ENCODE measurements around the gene JKAMP. TPM values are rescaled to one million over a fixed set of nuclear protein-coding genes. Genes with fewer than 3 reads are reported as not detected.
"Not testable (repeated sequence)": the region's sequence is repeated elsewhere in the genome, so short reads cannot be mapped to it uniquely, and the experiment has no call there.

JKAMP gene
- total RNA-seq, 1 donor from 2014 or later, result 28.8 TPM

GRCh38 chr14:59439256-59439965 lies 44.9 kb upstream of the JKAMP start:
- Mint-ChIP-seq H3K4me3 (no peak overlapping the region), H3K27ac (no peak overlapping the region), H3K27me3 (no peaks in the 10 kb centered on the region), H3K9me3 (no peaks in the 10 kb centered on the region), H3K4me1 (no peaks in the 10 kb centered on the region), H3K36me3 (ENCODE audit: low read depth) (no peaks in the 10 kb centered on the region)
- ChIA-PET CTCF (interaction anchor here (1.1 to 2.0 kb wide), 2 partner anchors 311 to 938 kb away, joined by 3 to 4 read pairs; no protein-coding TSS in a partner anchor), POLR2A (no interaction called here)
- DNase-seq (no peak), ATAC-seq (ENCODE audit: low read depth) (no peak)
- no peak for TF ChIP-seq CTCF (IDR thresholded peaks at IDR 0.05)
- intact Hi-C loops (cut with micrococcal nuclease), result no loop called here

- CTCF ChIA-PET; H3K27me3 Mint-ChIP-seq; H3K4me3 Mint-ChIP-seq; H3K27ac Mint-ChIP-seq; intact Hi-C loops (cut with micrococcal nuclease); DNase-seq; H3K4me1 Mint-ChIP-seq; H3K9me3 Mint-ChIP-seq; POLR2A ChIA-PET; ATAC-seq (ENCODE audit: low read depth); H3K36me3 Mint-ChIP-seq (ENCODE audit: low read depth): not testable (repeated sequence)
Measured at GRCh38 chr14:59448673-59449072, 35.6 kb upstream of the JKAMP start.

GRCh38 chr14:59450716-59451115 lies 33.6 kb upstream of the JKAMP start:
- ATAC-seq (ENCODE audit: low read depth), result no peak

GRCh38 chr14:59451849-59452248 lies 32.5 kb upstream of the JKAMP start:
- Mint-ChIP-seq H3K36me3 (ENCODE audit: low read depth) (peaks cover 3% of the 10 kb centered on the region), H3K4me3 (no peak overlapping the region), H3K4me1 (no peaks in the 10 kb centered on the region), H3K27ac (no peak overlapping the region), H3K9me3 (peaks cover under 1% of the 10 kb centered on the region), H3K27me3 (no peaks in the 10 kb centered on the region)
- ATAC-seq (ENCODE audit: low read depth) (no peak), DNase-seq (no peak)
- POLR2A ChIA-PET, result no interaction called here
- TF ChIP-seq CTCF (IDR thresholded peaks at IDR 0.05), result no peak
- CTCF ChIA-PET, result no interaction called here
- intact Hi-C loops (cut with micrococcal nuclease), result no loop called here

More at GRCh38 chr14:59450716-59451115, 33.6 kb upstream of the JKAMP start:
- Mint-ChIP-seq H3K27ac (no peak overlapping the region), H3K4me3 (no peak overlapping the region), H3K4me1 (no peaks in the 10 kb centered on the region), H3K27me3 (no peaks in the 10 kb centered on the region), H3K9me3 (no peaks in the 10 kb centered on the region), H3K36me3 (ENCODE audit: low read depth) (peaks cover 2% of the 10 kb centered on the region)
- POLR2A ChIA-PET, result no interaction called here
- CTCF ChIA-PET, result no interaction called here
- no peak for TF ChIP-seq CTCF (IDR thresholded peaks at IDR 0.05)
- no peak for DNase-seq
- intact Hi-C loops (cut with micrococcal nuclease), result no loop called here

- Mint-ChIP-seq H3K4me3 (no peak overlapping the region), H3K9me3 (peaks cover 4% of the 10 kb centered on the region), H3K27ac (no peak overlapping the region), H3K4me1 (no peaks in the 10 kb centered on the region), H3K27me3 (no peaks in the 10 kb centered on the region), H3K36me3 (ENCODE audit: low read depth) (peaks cover 11% of the 10 kb centered on the region)
- DNase-seq (no peak), ATAC-seq (ENCODE audit: low read depth) (no peak)
- POLR2A ChIA-PET, result no interaction called here
- CTCF ChIA-PET, result no interaction called here
- TF ChIP-seq CTCF (IDR thresholded peaks at IDR 0.05), result no peak
- intact Hi-C loops (cut with micrococcal nuclease), result no loop called here
Measured at GRCh38 chr14:59454139-59454538, 30.2 kb upstream of the JKAMP start.

- CTCF ChIA-PET, result no interaction called here
- intact Hi-C loops (cut with micrococcal nuclease), result no loop called here
- no peak for TF ChIP-seq CTCF (IDR thresholded peaks at IDR 0.05)
- Mint-ChIP-seq H3K36me3 (ENCODE audit: low read depth) (peaks cover 11% of the 10 kb centered on the region), H3K4me3 (no peak overlapping the region), H3K27me3 (no peaks in the 10 kb centered on the region), H3K9me3 (peaks cover 4% of the 10 kb centered on the region), H3K4me1 (no peaks in the 10 kb centered on the region), H3K27ac (no peak overlapping the region)
- POLR2A ChIA-PET, result no interaction called here
- no peak for DNase-seq
- no peak for ATAC-seq (ENCODE audit: low read depth)
Measured at GRCh38 chr14:59455411-59455810, 28.9 kb upstream of the JKAMP start.
